ENCODE data around the gene ITGAV.
"Not testable (repeated sequence)": the region's sequence is repeated elsewhere in the genome, so short reads cannot be mapped to it uniquely, and the experiment has no call there.

DNA sequence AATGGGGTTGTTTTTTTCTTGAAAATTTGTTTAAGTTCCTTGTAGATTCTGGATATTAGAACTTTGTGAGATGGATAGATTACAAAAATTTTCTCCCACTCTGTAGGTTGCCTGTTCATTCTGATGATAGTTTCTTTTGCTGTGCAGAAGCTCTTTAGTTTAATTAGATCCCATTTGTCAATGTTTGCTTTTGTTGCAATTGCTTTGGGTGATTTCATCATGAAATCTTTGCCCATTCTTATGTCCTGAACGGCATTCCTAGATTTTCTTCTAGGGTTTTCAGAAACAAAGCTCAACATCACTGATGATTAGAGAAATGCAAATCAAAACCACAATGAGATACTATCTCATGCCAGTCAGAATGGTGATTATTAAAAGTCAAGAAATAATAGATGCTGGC lies 21.3 kb upstream of the ITGAV start:
- TF ChIP-seq POLR2A, POLR2AphosphoS5 (IDR thresholded peaks at IDR 0.05; ENCODE audit: low read depth, low read length): not testable (repeated sequence)
